ENCODE measurements around the gene MAD1L1.

The MAD1L1 gene

GRCh38 chr7:2131800-2132199, 100.9 kb downstream of the MAD1L1 start:
- DNase-seq, result no peak

- DNase-seq, result no peak
Measured at GRCh38 chr7:2131341-2131740, 101.4 kb downstream of the MAD1L1 start.

GRCh38 chr7:2130096-2130375, 102.7 kb downstream of the MAD1L1 start:
- DNase-seq, result no peak

GRCh38 chr7:2129323-2130095, 103.2 kb downstream of the MAD1L1 start:
- DNase-seq, result peak in 2 of 3 experiments; percentile 69 to 84

GRCh38 chr7:2128601-2129322, 104.0 kb downstream of the MAD1L1 start:
- DNase-seq, result no peak

- DNase-seq, result peak in 1 of 3 experiments; percentile 44
Measured at GRCh38 chr7:2126621-2127020, 106.1 kb downstream of the MAD1L1 start.

- no peak for DNase-seq
Measured at GRCh38 chr7:2125931-2126330, 106.8 kb downstream of the MAD1L1 start.

GRCh38 chr7:2124604-2125345, 108.0 kb downstream of the MAD1L1 start:
- no peak for DNase-seq

- DNase-seq, result no peak
Measured at GRCh38 chr7:2123916-2124315, 108.8 kb downstream of the MAD1L1 start.

- peak; percentile 81 to 97 (median 90) for DNase-seq
Measured at GRCh38 chr7:2123360-2123759, 109.4 kb downstream of the MAD1L1 start.

GRCh38 chr7:2122651-2123050, 110.1 kb downstream of the MAD1L1 start:
- DNase-seq, result peak in 1 of 3 experiments; percentile 48

- DNase-seq, result peak in 1 of 3 experiments; percentile 16
Measured at GRCh38 chr7:2120841-2121830, 111.6 kb downstream of the MAD1L1 start.

GRCh38 chr7:2120251-2120660, 112.5 kb downstream of the MAD1L1 start:
- DNase-seq, result no peak

GRCh38 chr7:2118630-2119190, 114.0 kb downstream of the MAD1L1 start:
- DNase-seq, result no peak

- no peak for DNase-seq
Measured at GRCh38 chr7:2118056-2118455, 114.7 kb downstream of the MAD1L1 start.

- DNase-seq, result no peak
Measured at GRCh38 chr7:2117646-2118045, 115.1 kb downstream of the MAD1L1 start.

GRCh38 chr7:2116989-2117591, 115.7 kb downstream of the MAD1L1 start:
- DNase-seq, result no peak

GRCh38 chr7:2116448-2116810, 116.3 kb downstream of the MAD1L1 start:
- no peak for DNase-seq

GRCh38 chr7:2115760-2116447, 116.8 kb downstream of the MAD1L1 start:
- peak; percentile 16 to 61 (median 24) for DNase-seq

- DNase-seq, result no peak
Measured at GRCh38 chr7:2114926-2115759, 117.6 kb downstream of the MAD1L1 start.

Measured in NCI-H1417 (cell line).